WTC11 (cell line): Measurements from ENCODE around the gene SLC8A3. TPM values are rescaled to one million over a fixed set of nuclear protein-coding genes. Genes with fewer than 3 reads are reported as not detected.

ENCODE experiments used
- ATAC-seq: fragments of 200-7000 bp; cut with Tn5 transposase; 2 replicates; pipeline ENCODE4 v1.10.0; 2021; ENCODE audit warnings: mild to moderate bottlenecking, moderate library complexity
- CTCF ChIA-PET: fragments of 300-600 bp; sonication (Branson Sonifier 250); formaldehyde crosslinking; loops from one replicate; lab custom pipeline; 2021; ENCODE audit warnings: antibody characterized with exemption; lab: Charles Lee
- POLR2A ChIA-PET: fragments of 350-600 bp; sonication (Branson Sonifier 250); formaldehyde crosslinking; loops from one replicate; lab custom pipeline; 2021; ENCODE audit warnings: antibody characterized with exemption; lab: Charles Lee
- DNase-seq: peaks from one replicate; pipeline ENCODE4 v3.0.0; 2021; ENCODE audit warnings: low spot score
- H3K27ac Mint-ChIP-seq: 2 replicates; pipeline ENCODE4 v1.8.0; 2021; ENCODE audit warnings: mixed read lengths
- H3K27me3 Mint-ChIP-seq: 2 replicates; pipeline ENCODE4 v1.8.0; 2021; ENCODE audit warnings: low read depth, mild to moderate bottlenecking, moderate library complexity, mixed read lengths
- H3K36me3 Mint-ChIP-seq: 2 replicates; pipeline ENCODE4 v1.8.0; 2021; ENCODE audit warnings: mixed read lengths
- H3K4me1 Mint-ChIP-seq: 2 replicates; pipeline ENCODE4 v1.8.0; 2022; ENCODE audit warnings: mixed read lengths
- H3K4me3 Mint-ChIP-seq: 2 replicates; pipeline ENCODE4 v1.8.0; 2021; ENCODE audit warnings: mild to moderate bottlenecking, moderate library complexity, mixed read lengths
- H3K9me3 Mint-ChIP-seq: 2 replicates; pipeline ENCODE4 v1.8.0; 2021; ENCODE audit warnings: mixed read lengths
- CTCF ChIP-seq: fragments of 200-600 bp; IDR thresholded peaks from 2 replicates; pipeline ENCODE4 v1.8.0; 2022; ENCODE audit warnings: antibody characterized with exemption
- E2F4 ChIP-seq: sonication (generic); formaldehyde crosslinking; IDR thresholded peaks from 2 replicates; pipeline ENCODE4 v1.8.1; 2022; ENCODE audit warnings: low read depth, mild to moderate bottlenecking, moderate library complexity, missing genetic modification reagents, borderline replicate concordance
- MYBL2 ChIP-seq: sonication (generic); formaldehyde crosslinking; IDR thresholded peaks from 2 replicates; pipeline ENCODE4 v1.8.1; 2023; ENCODE audit warnings: mild to moderate bottlenecking, moderate library complexity, missing genetic modification reagents
- NR1H2 ChIP-seq: sonication (generic); formaldehyde crosslinking; IDR thresholded peaks from 2 replicates; pipeline ENCODE4 v1.9.0; 2021; ENCODE audit warnings: mild to moderate bottlenecking, moderate library complexity, missing genetic modification reagents
- TEAD1 ChIP-seq: sonication (generic); formaldehyde crosslinking; IDR thresholded peaks from 2 replicates; pipeline ENCODE4 v1.8.0; 2022; ENCODE audit warnings: mild to moderate bottlenecking, missing genetic modification reagents
- ZNF416 ChIP-seq: fragments of 250-450 bp; sonication (Bioruptor Pico); IDR thresholded peaks from 2 replicates; pipeline ENCODE4 v1.9.0; 2021; ENCODE audit warnings: mild to moderate bottlenecking, inconsistent platforms
- ZNF423 ChIP-seq: fragments of 250-450 bp; sonication (Bioruptor Pico); IDR thresholded peaks from 2 replicates; pipeline ENCODE4 v2.1.2; 2022; ENCODE audit warnings: mild to moderate bottlenecking, moderate library complexity
- total RNA-seq: library from RNA; stranded (reverse); gene quantifications from 3 replicates; pipeline ENCODE4 v1.2.3, GENCODE V29; 2021
- TF ChIP-seq, protein P1 (sequence below): sonication (generic); formaldehyde crosslinking; IDR thresholded peaks from 2 replicates; pipeline ENCODE4 v1.8.0; 2022; ENCODE audit warnings: mild to moderate bottlenecking, missing genetic modification reagents
- TF ChIP-seq, protein P2 (sequence below): sonication (generic); formaldehyde crosslinking; IDR thresholded peaks from 2 replicates; pipeline ENCODE4 v1.8.1; 2023; ENCODE audit warnings: mild to moderate bottlenecking, missing genetic modification reagents, moderate library complexity
- TF ChIP-seq, protein P3 (sequence below): sonication (generic); formaldehyde crosslinking; IDR thresholded peaks from 2 replicates; pipeline ENCODE4 v1.8.1; 2023; ENCODE audit warnings: mild to moderate bottlenecking, moderate library complexity, missing genetic modification reagents
- TF ChIP-seq, protein P4 (sequence below): sonication (generic); formaldehyde crosslinking; conservative IDR thresholded peaks from 2 replicates; pipeline ENCODE4 v1.8.1; 2023; ENCODE audit warnings: mild to moderate bottlenecking, low read depth, missing genetic modification reagents, moderate library complexity
- TF ChIP-seq, protein P5 (sequence below): sonication (generic); formaldehyde crosslinking; IDR thresholded peaks from 2 replicates; pipeline ENCODE4 v1.8.1; 2022; ENCODE audit warnings: mild to moderate bottlenecking, missing genetic modification reagents, moderate library complexity, borderline replicate concordance
- TF ChIP-seq, protein P6 (sequence below): sonication (generic); formaldehyde crosslinking; IDR thresholded peaks from 2 replicates; pipeline ENCODE4 v1.8.0; 2022; ENCODE audit warnings: mild to moderate bottlenecking, missing genetic modification reagents

Gene SLC8A3
- total RNA-seq, 1 experiment from 2014 or later, result 0.63 TPM

- H3K4me3 Mint-ChIP-seq, result no peak overlapping the region
- DNase-seq, result no peak
- no peaks in the 10 kb centered on the region for H3K4me1 Mint-ChIP-seq
- TF ChIP-seq, protein P1, sequence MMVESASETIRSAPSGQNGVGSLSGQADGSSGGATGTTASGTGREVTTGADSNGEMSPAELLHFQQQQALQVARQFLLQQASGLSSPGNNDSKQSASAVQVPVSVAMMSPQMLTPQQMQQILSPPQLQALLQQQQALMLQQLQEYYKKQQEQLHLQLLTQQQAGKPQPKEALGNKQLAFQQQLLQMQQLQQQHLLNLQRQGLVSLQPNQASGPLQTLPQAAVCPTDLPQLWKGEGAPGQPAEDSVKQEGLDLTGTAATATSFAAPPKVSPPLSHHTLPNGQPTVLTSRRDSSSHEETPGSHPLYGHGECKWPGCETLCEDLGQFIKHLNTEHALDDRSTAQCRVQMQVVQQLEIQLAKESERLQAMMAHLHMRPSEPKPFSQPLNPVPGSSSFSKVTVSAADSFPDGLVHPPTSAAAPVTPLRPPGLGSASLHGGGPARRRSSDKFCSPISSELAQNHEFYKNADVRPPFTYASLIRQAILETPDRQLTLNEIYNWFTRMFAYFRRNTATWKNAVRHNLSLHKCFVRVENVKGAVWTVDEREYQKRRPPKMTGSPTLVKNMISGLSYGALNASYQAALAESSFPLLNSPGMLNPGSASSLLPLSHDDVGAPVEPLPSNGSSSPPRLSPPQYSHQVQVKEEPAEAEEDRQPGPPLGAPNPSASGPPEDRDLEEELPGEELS (CRISPR knock-in tag), result no peak
- TF ChIP-seq, protein P2, sequence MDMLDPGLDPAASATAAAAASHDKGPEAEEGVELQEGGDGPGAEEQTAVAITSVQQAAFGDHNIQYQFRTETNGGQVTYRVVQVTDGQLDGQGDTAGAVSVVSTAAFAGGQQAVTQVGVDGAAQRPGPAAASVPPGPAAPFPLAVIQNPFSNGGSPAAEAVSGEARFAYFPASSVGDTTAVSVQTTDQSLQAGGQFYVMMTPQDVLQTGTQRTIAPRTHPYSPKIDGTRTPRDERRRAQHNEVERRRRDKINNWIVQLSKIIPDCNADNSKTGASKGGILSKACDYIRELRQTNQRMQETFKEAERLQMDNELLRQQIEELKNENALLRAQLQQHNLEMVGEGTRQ (CRISPR knock-in tag), result no peak
- TF ChIP-seq ZNF416 (CRISPR knock-in tag), result no peak
- no peak for TF ChIP-seq ZNF423
- TF ChIP-seq, protein P3, sequence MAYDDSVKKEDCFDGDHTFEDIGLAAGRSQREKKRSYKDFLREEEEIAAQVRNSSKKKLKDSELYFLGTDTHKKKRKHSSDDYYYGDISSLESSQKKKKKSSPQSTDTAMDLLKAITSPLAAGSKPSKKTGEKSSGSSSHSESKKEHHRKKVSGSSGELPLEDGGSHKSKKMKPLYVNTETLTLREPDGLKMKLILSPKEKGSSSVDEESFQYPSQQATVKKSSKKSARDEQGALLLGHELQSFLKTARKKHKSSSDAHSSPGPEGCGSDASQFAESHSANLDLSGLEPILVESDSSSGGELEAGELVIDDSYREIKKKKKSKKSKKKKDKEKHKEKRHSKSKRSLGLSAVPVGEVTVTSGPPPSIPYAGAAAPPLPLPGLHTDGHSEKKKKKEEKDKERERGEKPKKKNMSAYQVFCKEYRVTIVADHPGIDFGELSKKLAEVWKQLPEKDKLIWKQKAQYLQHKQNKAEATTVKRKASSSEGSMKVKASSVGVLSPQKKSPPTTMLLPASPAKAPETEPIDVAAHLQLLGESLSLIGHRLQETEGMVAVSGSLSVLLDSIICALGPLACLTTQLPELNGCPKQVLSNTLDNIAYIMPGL (CRISPR knock-in tag), result no peak
- TF ChIP-seq E2F4, result no peak
- no peak for TF ChIP-seq CTCF
- TF ChIP-seq NR1H2 (CRISPR knock-in tag), result no peak
- no peak for TF ChIP-seq TEAD1 (CRISPR knock-in tag)
- no peaks in the 10 kb centered on the region for H3K36me3 Mint-ChIP-seq
- POLR2A ChIA-PET, result no interaction called here
- ATAC-seq, result no peak
- H3K9me3 Mint-ChIP-seq, result peaks cover 14% of the 10 kb centered on the region
- H3K27ac Mint-ChIP-seq, result no peak overlapping the region
- H3K27me3 Mint-ChIP-seq, result no peaks in the 10 kb centered on the region; the same call in 1 of the 2 replicates
- CTCF ChIA-PET, result interaction anchor here (1.1 kb wide), 1 partner anchor 95 kb away, joined by 5 read pairs; no protein-coding TSS in a partner anchor
These were observed 20.3 kb downstream of the SLC8A3 start for GRCh38 chr14:70168406-70168805.

GRCh38 chr14:70166530-70167203 lies 22.1 kb downstream of the SLC8A3 start:
- no peaks in the 10 kb centered on the region for H3K4me1 Mint-ChIP-seq
- no peak overlapping the region for H3K4me3 Mint-ChIP-seq
- DNase-seq, result no peak
- ATAC-seq, result no peak
- ChIA-PET CTCF (no interaction called here), POLR2A (no interaction called here)
- no peak overlapping the region for H3K27ac Mint-ChIP-seq
- no peaks in the 10 kb centered on the region; the same call in 1 of the 2 replicates for H3K27me3 Mint-ChIP-seq
- H3K36me3 Mint-ChIP-seq, result no peaks in the 10 kb centered on the region
- peaks cover 14% of the 10 kb centered on the region for H3K9me3 Mint-ChIP-seq
- TF ChIP-seq, protein P4, sequence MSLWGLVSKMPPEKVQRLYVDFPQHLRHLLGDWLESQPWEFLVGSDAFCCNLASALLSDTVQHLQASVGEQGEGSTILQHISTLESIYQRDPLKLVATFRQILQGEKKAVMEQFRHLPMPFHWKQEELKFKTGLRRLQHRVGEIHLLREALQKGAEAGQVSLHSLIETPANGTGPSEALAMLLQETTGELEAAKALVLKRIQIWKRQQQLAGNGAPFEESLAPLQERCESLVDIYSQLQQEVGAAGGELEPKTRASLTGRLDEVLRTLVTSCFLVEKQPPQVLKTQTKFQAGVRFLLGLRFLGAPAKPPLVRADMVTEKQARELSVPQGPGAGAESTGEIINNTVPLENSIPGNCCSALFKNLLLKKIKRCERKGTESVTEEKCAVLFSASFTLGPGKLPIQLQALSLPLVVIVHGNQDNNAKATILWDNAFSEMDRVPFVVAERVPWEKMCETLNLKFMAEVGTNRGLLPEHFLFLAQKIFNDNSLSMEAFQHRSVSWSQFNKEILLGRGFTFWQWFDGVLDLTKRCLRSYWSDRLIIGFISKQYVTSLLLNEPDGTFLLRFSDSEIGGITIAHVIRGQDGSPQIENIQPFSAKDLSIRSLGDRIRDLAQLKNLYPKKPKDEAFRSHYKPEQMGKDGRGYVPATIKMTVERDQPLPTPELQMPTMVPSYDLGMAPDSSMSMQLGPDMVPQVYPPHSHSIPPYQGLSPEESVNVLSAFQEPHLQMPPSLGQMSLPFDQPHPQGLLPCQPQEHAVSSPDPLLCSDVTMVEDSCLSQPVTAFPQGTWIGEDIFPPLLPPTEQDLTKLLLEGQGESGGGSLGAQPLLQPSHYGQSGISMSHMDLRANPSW (CRISPR knock-in tag), result no peak
- TF ChIP-seq NR1H2 (CRISPR knock-in tag), result no peak
- TF ChIP-seq, protein P2 (CRISPR knock-in tag), result no peak
- TF ChIP-seq, protein P3 (CRISPR knock-in tag), result no peak
- TF ChIP-seq, protein P5, sequence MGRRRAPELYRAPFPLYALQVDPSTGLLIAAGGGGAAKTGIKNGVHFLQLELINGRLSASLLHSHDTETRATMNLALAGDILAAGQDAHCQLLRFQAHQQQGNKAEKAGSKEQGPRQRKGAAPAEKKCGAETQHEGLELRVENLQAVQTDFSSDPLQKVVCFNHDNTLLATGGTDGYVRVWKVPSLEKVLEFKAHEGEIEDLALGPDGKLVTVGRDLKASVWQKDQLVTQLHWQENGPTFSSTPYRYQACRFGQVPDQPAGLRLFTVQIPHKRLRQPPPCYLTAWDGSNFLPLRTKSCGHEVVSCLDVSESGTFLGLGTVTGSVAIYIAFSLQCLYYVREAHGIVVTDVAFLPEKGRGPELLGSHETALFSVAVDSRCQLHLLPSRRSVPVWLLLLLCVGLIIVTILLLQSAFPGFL, result no peak
- TF ChIP-seq MYBL2, result no peak
- TF ChIP-seq, protein P6, sequence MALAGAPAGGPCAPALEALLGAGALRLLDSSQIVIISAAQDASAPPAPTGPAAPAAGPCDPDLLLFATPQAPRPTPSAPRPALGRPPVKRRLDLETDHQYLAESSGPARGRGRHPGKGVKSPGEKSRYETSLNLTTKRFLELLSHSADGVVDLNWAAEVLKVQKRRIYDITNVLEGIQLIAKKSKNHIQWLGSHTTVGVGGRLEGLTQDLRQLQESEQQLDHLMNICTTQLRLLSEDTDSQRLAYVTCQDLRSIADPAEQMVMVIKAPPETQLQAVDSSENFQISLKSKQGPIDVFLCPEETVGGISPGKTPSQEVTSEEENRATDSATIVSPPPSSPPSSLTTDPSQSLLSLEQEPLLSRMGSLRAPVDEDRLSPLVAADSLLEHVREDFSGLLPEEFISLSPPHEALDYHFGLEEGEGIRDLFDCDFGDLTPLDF, result no peak
